ENCODE results near the gene EXOSC5.
"Not testable (repeated sequence)": the region's sequence is repeated elsewhere in the genome, so short reads cannot be mapped to it uniquely, and the experiment has no call there.

DNA sequence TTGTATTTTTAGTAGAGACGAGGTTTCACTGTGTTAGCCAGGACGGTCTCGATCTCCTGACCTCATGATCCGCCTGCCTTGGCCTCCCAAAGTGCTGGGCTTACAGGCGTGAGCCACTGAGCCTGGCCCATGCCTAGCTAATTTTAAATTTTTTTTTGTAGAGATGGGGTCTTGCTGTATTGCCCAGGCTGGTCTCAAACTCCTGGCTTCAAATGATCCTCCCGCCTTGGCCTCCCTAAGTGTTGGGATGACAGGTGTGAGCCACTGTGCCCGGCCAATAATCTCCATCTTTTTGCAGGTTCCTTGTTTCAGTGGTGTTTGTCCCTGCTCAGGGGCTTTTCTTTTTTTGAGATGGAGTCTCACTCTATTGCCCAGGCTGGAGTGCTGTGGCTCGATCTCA is 15.6 kb downstream of the EXOSC5 start:
- TF ChIP-seq, protein P1, sequence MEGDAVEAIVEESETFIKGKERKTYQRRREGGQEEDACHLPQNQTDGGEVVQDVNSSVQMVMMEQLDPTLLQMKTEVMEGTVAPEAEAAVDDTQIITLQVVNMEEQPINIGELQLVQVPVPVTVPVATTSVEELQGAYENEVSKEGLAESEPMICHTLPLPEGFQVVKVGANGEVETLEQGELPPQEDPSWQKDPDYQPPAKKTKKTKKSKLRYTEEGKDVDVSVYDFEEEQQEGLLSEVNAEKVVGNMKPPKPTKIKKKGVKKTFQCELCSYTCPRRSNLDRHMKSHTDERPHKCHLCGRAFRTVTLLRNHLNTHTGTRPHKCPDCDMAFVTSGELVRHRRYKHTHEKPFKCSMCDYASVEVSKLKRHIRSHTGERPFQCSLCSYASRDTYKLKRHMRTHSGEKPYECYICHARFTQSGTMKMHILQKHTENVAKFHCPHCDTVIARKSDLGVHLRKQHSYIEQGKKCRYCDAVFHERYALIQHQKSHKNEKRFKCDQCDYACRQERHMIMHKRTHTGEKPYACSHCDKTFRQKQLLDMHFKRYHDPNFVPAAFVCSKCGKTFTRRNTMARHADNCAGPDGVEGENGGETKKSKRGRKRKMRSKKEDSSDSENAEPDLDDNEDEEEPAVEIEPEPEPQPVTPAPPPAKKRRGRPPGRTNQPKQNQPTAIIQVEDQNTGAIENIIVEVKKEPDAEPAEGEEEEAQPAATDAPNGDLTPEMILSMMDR (IDR thresholded peaks at IDR 0.05): not testable (repeated sequence)
- not testable (repeated sequence) for TF ChIP-seq POLR2A (IDR thresholded peaks at IDR 0.05)

Measured in body of pancreas (tissue), 4 donors.